Neuron (in vitro differentiated cells): ENCODE measurements around the gene WDFY4.

Experiments
- H2AFZ ChIP-seq: one replicate; pipeline ENCODE4 v1.6.1; 2013; ENCODE audit warnings: low read depth, mild to moderate bottlenecking, inconsistent platforms, low read length, moderate library complexity
- H3K27me3 ChIP-seq: one replicate; pipeline ENCODE4 v1.6.1; 2013; ENCODE audit warnings: low read length; ENCODE audit not compliant: insufficient read depth
- H3K36me3 ChIP-seq: one replicate; pipeline ENCODE4 v1.6.1; 2013; ENCODE audit warnings: low read length; ENCODE audit not compliant: insufficient read depth
- H3K4me1 ChIP-seq: one replicate; pipeline ENCODE4 v1.6.1; 2013; ENCODE audit warnings: low read length; ENCODE audit not compliant: insufficient read depth
- H3K4me3 ChIP-seq: 2 replicates; pipeline ENCODE4 v1.5.1; 2013; ENCODE audit warnings: mild to moderate bottlenecking, low read length, moderate library complexity
- H3K9me3 ChIP-seq: one replicate; pipeline ENCODE4 v1.6.1; 2013; ENCODE audit warnings: low read length

WDFY4 gene

DNA sequence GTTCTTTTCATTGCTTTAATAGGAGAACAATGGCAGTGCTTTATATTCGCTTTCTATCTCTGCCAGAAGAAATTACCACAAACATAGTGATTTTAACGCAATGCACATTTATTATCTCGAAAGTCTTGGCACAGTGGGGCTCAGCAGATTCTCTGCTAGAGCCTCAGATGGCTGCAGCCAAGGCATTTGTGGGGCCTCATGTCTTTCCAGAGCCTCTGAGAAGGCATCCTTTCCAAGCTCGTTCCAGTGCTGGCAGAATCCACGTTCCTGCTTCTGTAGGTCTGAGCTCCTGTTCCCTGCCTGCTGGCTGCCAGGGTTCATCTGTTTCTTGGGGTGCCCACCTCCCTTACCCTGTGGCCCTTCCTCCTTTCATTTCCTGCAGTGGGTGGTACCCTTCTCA lies 194.8 kb downstream of the WDFY4 start:
- H3K27me3 ChIP-seq, result no peaks in the 10 kb centered on the region

DNA sequence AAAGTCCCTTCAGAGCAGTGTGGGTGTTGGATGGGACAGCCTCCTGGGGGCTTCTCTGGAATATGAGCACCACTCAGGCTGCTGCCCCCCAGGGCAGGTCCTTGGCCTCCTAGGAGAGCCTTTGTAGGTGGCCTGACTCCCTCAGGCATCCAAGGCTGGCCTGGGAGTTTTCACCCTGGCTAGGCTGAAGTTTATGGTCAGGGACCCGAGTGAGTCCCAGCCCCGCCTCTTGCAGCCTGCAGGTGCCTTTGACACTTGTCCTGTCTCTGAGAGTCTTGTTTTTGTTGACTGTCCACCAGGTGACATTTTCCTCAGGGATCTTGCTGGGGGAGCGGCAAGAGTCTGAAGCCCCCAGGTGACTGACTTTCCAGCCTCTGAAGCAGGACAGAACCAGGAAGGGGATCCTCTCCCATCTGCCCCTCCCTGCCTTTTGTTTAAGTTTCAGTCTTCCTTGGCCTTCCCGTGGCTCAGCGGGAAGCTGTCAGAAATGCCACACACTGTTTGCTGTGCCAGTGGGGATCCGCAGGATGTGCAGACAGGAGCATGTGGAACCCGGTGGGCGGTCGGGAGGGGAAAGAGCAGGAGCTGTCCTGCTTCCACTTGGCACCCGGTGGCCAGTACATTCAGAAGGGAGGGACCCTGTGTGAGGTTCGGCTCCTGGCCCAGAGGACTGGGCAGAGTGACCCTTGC lies 195.5 kb downstream of the WDFY4 start:
- Histone ChIP-seq H3K4me3 (no peak overlapping the region), H2AFZ (no peak overlapping the region), H3K9me3 (no peaks in the 10 kb centered on the region), H3K4me1 (no peaks in the 10 kb centered on the region), H3K27me3 (no peaks in the 10 kb centered on the region), H3K36me3 (no peaks in the 10 kb centered on the region)

More for the DNA sequence above, 194.8 kb downstream of the WDFY4 start:
- H3K4me1 ChIP-seq, result no peaks in the 10 kb centered on the region
- H3K9me3 ChIP-seq, result no peaks in the 10 kb centered on the region
- no peak overlapping the region for H2AFZ ChIP-seq
- H3K4me3 ChIP-seq, result no peak overlapping the region
- H3K36me3 ChIP-seq, result no peaks in the 10 kb centered on the region

DNA sequence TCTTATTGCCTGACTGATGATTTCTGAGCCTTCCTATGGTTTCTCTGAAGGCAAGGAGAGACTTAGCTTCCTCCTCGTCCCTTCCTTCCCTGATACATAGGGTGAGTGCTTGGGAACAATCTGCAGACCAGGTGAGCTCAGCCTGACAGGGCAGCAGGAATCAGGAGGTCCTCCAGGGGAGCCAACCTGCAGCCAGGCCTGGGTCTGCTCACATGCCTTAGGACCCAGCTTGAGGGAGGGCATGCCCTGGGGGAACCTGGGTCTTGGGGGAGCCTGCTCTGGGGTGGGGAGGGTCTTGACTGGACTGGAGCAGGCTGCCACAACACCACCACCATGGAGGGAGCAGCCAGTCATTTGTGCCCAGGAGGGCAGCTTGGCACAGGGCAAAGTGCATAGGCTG lies 197.3 kb downstream of the WDFY4 start:
- no peaks in the 10 kb centered on the region for H3K4me1 ChIP-seq
- no peaks in the 10 kb centered on the region for H3K36me3 ChIP-seq
- H3K27me3 ChIP-seq, result no peaks in the 10 kb centered on the region
- no peak overlapping the region for H2AFZ ChIP-seq
- H3K4me3 ChIP-seq, result no peak overlapping the region
- H3K9me3 ChIP-seq, result no peaks in the 10 kb centered on the region

DNA sequence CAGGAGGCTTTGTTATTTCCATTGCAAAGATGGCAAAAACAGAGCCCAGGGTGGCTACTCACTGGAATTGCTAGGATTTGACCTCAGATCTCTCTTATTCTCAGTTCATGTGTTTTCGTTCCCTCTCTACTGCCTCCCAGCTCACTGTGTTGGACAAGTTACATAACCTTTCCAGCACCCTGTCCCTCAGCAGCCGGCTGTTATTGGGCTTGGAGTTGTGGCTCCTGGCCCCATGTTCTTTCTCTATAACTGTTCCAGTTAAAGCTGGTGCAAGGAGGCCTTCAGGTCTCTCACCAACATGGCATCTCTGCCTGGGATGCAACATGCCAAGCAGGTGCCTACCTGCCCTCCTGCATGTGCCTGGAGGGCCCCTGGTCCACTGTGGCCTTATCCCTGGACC lies 198.2 kb downstream of the WDFY4 start:
- no peak overlapping the region for H3K4me3 ChIP-seq
- H3K4me1 ChIP-seq, result no peaks in the 10 kb centered on the region
- H3K9me3 ChIP-seq, result no peaks in the 10 kb centered on the region

DNA sequence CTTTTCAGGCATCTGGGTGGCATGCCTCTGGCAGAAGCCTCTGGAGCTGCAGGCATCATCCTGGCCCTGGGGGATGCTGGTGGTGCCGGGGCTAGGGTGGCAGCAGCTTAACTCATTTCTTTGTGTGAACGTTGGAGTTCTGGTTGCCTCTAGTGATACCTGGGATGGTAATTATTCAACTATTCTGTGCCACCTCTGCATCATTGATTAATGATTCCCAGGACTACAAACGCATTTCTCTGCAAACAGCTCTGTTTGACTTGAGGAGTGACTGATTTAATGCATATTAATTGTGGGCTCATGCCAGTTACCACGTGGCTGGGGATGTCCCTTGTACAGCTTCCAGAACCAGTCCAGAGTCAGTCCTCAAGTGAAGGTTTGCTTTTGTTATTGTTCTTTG lies 199.0 kb downstream of the WDFY4 start:
- H3K4me1 ChIP-seq, result no peaks in the 10 kb centered on the region
- H3K9me3 ChIP-seq, result no peaks in the 10 kb centered on the region
- no peak overlapping the region for H2AFZ ChIP-seq
- H3K4me3 ChIP-seq, result no peak overlapping the region
- H3K27me3 ChIP-seq, result no peaks in the 10 kb centered on the region
- no peaks in the 10 kb centered on the region for H3K36me3 ChIP-seq

More for the DNA sequence above, 198.2 kb downstream of the WDFY4 start:
- H3K36me3 ChIP-seq, result no peaks in the 10 kb centered on the region
- no peak overlapping the region for H2AFZ ChIP-seq
- H3K27me3 ChIP-seq, result no peaks in the 10 kb centered on the region

DNA sequence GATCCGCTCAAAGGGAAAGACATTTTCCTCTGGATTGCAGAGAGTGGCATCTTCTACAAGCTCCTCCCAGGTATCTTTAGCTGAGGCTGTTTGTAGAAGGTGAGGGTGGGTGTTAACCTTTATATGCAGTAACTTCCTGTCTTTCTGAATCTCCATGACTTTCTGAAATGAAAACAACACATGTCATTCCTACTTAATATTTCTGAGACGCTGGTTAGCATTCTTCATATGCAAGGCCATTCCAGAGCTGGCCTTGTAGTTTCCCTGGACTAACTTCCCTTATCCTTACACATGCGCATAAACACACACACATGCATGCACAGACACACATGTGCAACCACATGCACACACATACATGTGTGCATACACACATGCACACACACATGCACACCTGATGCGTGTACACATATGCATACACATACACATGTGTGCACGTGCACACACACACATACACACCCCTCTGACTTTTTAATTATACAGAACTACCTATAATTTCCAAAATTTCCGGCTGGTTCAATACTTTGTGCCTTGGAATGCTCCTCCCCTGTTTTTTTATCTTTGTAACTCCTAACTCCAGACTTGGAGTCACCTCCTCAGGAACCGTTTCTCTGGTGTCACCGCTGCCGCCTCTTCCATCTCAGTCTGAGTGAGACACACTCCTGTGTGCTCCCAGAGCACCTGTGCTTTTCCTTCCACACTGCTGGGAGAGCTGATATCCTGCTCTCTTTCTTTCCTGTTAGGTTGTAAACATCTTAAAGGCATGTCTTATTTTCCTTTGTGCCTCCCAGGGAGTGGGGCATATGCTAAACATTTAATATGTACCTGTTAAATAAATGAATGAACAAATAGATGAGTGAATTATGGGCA lies 199.7 kb downstream of the WDFY4 start:
- Histone ChIP-seq H3K4me3 (no peak overlapping the region), H3K36me3 (no peaks in the 10 kb centered on the region), H3K27me3 (no peaks in the 10 kb centered on the region), H2AFZ (no peak overlapping the region), H3K4me1 (no peaks in the 10 kb centered on the region), H3K9me3 (no peaks in the 10 kb centered on the region)

DNA sequence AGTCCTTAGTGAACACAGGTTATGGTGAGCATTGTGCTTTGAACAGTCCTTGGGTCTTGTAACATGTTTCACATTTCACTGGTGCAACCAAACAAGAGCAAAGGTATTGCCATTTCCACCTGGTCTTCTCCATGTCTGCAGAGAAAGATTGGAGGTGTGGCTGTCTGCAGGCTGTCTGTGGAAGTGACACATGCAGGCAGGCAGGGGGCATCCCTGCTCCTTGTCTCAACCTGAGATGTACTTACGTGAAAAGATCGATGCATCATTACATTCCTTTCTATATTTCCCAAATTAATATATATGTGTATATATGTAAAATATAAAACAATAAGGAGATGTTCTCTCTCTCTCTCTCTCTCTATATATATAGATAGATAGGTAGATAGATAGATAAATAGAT lies 200.7 kb downstream of the WDFY4 start:
- Histone ChIP-seq H3K36me3 (no peaks in the 10 kb centered on the region), H3K4me3 (no peak overlapping the region), H3K27me3 (no peaks in the 10 kb centered on the region), H3K4me1 (no peaks in the 10 kb centered on the region), H3K9me3 (no peaks in the 10 kb centered on the region), H2AFZ (no peak overlapping the region)

DNA sequence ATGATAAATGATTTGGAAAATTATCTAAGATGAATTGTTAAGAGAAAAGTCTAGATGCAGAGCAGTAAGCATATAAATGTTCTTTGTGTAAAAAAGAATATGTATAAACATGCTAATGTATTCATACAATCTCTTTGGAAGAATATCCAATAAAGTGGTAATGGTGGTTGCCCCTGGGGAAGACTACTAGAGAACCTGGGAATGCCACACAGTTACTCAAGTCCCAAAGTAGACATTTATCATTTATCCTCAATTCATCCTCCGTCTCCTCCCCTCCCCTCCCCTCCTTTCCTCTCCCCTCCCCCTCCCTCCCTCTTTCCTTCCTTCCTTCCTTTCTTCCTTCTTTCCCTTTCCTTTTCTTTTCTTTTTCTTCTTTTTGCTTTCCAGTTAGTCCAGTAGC lies 203.3 kb downstream of the WDFY4 start:
- H3K9me3 ChIP-seq, result no peaks in the 10 kb centered on the region
- H3K4me3 ChIP-seq, result no peak overlapping the region
- no peaks in the 10 kb centered on the region for H3K4me1 ChIP-seq
- no peak overlapping the region for H2AFZ ChIP-seq
- H3K27me3 ChIP-seq, result no peaks in the 10 kb centered on the region
- H3K36me3 ChIP-seq, result no peaks in the 10 kb centered on the region

DNA sequence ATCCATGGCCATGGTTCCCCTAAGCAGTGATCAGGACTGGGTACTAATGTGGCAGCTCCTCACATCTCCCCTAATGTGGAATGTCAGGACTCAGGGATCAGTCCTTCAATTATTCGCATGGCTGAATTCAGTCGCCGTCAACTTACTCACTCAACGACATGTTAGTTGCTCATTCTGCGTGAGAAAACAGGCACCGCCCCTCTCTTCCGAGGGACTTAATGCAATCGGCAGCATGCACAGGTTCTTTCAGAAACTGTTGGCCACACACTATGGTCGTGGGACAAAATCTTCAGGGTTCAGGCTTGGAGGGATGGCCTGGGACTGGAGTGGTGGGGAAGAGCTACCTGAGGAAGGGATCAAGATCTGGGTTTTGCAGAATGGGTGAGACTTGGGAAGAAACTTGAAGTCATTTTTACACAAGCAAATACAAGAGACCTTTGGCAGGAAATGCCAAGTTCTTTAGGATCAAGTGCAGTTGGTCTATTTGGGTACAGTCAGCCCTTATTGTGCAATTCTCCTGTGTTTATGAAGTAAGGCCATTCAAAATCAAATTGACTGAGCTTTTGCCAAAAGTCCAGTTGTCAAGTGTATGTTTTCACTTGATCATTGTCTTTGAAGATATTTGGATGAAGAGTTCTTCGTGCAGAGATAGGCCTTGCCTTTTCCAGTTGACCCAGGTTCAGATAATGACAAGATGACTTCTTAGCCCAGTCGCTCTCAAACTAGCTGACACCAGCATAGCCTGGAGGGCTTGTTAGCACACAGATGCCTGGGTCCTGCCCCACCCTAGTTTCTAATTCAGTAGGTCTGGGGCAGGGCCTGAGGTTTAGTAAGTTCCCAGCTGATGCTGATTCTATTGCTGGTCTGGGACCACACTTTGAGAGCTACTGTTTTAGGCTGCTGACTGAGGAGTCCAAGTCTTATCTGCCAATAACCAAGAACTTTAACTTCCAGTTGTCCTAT lies 206.5 kb downstream of the WDFY4 start:
- Histone ChIP-seq H2AFZ (no peak overlapping the region), H3K4me3 (no peak overlapping the region), H3K9me3 (no peaks in the 10 kb centered on the region), H3K27me3 (no peaks in the 10 kb centered on the region), H3K4me1 (no peaks in the 10 kb centered on the region), H3K36me3 (no peaks in the 10 kb centered on the region)

DNA sequence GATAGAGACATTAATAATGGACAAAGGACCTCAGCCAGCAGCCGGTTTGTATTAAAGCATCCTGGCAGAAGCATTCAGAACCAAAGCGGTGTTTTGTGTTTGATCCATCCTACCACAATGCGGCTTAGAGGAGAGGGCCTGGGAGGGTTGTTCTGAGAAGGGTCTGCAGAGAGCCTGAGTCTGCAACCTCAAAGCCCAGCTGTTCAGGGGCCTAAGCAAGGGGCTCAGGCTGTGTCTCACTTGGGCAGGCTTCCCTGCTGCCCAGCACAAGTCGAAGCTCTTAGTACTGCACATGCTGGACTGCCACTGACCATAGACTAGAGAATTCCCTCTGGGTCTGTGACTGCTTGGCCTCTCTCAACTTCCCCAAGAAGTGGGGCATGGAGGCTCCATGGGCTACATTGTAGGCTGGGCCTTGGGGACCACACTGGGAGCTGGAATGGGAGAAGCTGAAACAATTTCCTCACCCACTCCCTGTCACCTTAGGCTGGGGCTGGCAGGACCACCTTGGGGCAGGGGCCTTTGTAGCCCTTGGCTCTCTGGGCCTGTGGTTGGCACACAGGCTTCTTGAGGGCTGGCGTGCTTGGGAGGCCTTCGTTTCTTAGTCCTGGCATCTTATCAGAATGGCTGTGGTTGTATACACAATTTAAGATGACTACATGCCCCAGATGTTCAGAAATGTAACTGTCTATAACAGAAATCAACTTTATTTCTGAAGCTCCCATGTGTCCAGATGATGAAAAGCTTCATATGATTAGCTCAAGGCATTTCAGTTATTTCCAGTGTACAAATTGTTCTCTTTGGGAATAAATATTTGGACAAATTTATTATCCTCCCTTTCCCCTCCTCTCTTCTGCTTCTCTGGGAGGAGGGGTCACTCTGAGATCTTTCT lies 210.5 kb downstream of the WDFY4 start:
- Histone ChIP-seq H3K4me3 (no peak overlapping the region), H3K4me1 (no peaks in the 10 kb centered on the region), H3K36me3 (no peaks in the 10 kb centered on the region), H3K27me3 (no peaks in the 10 kb centered on the region), H2AFZ (no peak overlapping the region), H3K9me3 (no peaks in the 10 kb centered on the region)

DNA sequence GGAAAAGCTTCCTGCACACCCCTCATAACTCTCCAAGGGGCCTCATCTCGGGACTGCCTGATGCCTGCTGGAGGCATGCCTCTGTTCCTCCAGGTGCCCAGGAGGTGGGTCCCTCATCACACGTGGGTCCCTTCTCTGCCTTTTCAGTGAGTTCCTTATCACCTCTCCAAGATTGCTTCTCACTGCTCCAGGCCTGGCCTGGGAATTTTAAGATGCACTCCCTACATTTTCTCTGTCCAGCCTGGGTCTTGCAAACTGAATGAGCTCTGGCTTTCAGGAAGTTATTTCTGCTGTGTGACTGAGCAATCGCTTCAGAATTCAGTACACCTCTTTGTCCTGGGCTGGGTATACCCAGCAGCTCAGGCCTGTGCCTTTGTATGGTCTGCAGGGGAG lies 211.1 kb downstream of the WDFY4 start:
- Histone ChIP-seq H3K4me1 (no peaks in the 10 kb centered on the region), H3K27me3 (no peaks in the 10 kb centered on the region), H3K4me3 (no peak overlapping the region), H3K36me3 (no peaks in the 10 kb centered on the region), H2AFZ (no peak overlapping the region), H3K9me3 (no peaks in the 10 kb centered on the region)

DNA sequence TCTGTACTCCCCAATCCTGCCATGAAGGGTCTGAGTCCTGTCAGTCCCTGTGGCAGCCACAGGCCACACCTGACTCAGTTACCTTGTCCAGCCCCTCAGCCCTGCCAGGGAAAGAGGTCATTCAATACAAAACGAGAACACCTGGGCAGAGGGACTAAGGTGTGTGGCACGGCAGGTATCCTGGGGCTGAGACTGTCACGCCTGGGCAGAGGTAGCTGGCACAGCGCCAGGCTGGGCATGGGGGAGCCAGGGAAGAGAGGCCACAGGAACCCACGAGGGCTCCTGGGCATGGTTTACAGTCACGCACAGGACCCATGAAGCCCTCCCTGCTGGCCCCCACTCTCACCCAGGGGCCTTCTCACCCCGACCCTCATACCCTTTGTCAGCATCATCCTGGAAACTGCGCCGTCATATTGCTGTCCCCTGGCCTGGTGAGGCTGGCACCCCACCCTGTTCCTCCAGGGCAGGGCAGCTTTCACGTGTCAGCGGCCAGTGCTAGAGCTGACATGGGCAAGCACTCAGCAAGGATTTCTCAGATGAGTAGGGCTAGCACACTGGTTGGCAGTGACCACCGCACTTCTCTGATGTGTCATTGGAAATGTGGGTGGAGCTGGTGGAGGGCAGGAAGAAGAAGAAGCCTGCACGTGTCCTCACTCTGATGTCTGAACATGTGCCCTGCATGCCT lies 212.2 kb downstream of the WDFY4 start:
- H3K36me3 ChIP-seq, result no peaks in the 10 kb centered on the region
- no peaks in the 10 kb centered on the region for H3K27me3 ChIP-seq
- no peaks in the 10 kb centered on the region for H3K4me1 ChIP-seq
- no peak overlapping the region for H2AFZ ChIP-seq
- no peak overlapping the region for H3K4me3 ChIP-seq
- H3K9me3 ChIP-seq, result no peaks in the 10 kb centered on the region
